ENCODE data around the gene PTTG1IP2.

Gene PTTG1IP2

DNA sequence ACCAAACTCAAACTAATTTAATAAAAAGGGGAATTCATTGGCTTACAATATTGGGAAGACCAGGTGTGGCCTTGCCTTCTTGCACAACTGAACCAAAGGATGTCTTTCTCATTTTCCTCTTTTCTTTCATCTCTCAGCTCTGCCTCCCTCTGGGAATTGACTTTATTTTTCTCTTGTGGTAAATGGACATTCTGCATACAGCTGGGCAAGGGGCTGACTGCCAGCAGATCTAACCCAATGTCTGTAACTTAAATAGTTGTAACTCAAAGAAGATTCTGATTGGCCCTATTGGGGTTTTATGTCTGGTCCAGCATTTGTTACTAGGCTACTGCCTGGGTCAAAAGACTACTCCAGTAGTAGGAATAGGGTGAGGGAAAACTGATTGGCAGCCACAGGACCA lies 15.3 kb downstream of the PTTG1IP2 start:
- DNase-seq: no peak

DNA sequence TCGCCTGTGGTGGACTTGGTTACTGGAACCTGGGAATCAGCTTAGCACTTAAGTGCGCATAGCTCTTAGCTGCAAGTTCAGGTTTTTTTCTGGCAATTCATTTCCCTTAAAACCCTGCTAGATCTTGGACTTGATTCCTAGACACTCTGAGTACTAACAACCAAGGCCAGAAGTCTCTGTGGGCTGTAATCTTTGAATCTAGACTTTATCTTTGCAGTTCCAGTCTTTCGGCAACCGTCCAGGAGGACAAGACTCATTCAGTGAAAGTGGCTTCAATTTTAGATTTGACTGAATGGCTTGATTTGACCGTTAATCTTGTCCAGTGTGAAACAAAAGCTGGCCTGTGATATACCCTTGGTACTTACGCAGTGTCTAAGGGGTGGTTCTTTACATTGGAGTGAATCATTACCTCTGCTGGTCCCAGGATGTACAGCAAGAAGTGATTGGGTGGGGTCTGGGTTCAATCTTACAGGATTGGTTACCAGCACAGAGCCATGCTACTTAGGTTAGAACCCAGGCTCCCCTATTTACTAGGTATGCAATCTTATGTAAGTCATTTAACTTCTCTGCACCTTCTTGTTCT lies 16.4 kb downstream of the PTTG1IP2 start:
- DNase-seq: no peak

DNA sequence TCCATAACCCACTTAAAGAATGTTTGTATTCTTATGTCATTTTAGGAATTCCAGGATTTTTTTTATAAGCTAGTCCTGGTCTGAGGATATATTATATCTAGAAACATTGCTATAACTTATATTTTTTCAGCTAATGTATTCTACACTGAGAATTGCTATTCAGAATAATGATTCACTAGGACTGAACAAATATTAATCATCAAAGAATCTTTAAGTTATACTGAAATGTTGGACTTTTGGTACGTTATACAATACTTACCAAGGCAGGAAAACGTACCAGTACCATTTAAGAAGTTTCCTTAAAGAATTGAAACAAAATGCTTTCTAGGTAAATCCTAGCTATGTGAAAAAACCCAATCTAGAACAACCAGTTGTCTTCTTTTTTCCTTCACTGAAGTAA lies 18.4 kb downstream of the PTTG1IP2 start:
- DNase-seq: no peak

DNA sequence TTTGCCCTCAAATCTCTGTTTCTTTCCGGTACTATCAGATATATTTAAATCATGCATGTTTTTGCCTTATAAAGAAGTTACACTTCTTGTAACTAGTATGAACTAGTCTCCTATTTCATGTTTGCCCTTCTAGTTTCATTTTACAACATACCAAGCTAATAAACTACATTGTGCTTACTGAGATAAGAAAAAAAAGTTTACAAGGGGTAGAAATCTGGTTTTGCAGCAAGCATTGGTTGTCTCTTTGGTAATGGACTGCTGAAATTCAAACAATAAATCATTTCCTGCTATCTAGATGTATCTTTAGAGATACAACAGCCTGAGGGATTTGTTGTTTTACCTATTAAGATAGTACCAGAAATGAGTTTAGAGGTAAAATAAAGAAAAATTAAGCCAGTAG lies 18.8 kb downstream of the PTTG1IP2 start:
- DNase-seq: no peak

DNA sequence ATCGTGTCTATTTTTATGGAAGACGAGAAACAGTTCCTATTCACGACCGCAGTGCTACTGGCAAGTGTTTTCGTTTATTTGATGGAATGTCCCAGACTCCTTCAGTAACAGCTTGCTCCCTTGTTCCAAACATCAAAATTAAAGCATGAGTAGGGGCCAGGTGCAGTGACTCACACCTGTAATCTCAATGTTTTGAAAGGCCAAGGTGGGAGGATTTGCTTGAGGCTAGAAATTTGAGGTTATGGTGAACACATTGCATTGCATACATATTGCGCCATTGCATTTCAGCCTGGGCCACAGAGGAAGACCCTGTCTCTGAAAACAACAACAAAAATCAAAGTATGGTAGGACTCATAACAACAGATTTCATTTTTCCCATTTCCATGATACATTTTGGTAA lies 22.8 kb downstream of the PTTG1IP2 start:
- no peak for DNase-seq

DNA sequence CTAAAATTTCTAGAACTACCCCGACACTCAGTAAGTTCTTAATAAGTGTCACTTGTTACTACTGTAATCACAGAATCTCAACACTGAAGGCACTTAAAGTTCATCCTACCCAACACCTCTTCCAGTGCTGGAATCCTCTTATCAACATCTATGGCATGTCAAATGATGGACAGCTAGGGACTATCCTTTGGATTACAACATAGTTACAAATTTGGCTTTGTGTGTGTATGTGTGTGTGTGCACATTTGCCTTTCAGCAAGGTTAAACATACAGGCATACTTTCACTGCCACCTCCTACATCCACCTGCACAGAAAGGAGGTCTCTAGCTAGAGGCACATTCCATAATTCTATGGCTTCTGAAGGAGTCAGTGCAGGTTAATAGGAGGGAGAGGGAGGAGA lies 25.8 kb downstream of the PTTG1IP2 start:
- no peak for DNase-seq

DNA sequence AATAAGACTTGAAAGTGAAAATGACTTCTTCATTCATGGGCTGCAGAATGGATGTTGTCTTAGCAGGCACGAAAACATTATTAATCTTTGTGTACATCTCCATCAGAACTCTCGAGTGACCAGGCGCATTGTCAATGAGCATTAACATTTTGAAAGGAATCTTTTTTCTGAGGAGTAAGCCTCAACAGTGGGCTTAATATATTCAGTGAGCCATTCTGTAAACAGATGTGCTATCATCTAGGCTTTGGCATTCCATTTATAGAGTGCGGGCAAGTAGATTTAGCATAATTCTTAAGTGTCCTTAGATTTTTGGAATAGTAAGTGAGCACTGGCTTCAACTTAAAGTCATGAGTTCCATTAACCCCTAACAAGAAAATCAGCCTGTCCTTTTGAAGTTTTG lies 33.1 kb downstream of the PTTG1IP2 start:
- DNase-seq: no peak

DNA sequence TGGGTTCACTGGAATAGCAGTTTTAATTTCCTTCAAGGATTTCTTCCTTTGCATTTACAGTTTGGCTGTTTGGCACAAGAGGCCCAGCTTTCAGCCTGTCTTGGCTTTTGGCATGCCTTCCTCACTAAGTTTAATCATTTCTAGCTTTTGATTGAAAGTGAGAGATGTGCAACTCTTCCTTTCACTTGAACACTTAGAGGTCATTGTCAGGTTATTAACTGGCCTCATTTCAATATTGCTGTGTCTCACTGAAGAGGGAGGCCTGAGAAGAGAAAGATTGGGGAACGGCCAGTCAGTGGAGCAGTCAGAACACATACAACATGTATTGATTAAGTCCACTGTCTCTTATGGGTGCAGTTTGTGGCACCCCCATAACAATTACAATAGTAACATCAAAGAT lies 33.9 kb downstream of the PTTG1IP2 start:
- no peak for DNase-seq

DNA sequence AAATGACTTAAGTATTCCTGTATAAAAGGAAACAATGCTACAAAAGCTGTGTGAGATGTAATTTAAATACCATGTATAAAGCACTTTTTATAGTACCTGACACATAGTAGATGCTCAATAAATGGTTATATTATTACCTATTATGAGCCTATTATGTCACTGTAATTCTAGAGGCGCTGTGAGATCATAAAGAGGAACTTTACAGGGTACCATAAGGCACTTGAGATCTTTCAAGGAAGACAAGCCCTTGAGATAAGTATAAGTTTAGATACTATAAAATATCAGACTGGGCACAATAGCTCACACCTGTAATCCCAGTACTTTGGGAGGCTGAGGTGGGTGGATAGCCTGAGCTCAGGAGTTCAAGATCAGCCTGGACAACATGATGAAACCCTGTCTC lies 38.3 kb downstream of the PTTG1IP2 start:
- DNase-seq: no peak

DNA sequence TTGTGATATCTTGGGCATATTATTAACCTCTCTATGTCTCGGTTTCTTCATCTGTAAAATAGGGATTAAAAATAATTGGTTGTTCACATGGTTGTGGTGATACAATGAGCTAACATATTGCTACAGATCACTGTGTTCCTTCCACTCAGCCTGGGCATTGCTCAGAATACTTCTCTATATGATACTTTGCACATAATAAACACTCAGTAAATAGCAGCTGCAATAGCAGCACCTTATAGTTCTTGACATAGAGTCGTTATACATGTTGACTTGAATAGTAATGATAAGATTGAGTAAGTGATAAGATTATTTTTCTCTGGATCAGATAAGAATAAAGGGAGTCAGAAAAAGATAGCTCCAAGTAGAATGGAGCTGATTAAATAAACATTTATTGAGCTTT lies 42.3 kb downstream of the PTTG1IP2 start:
- DNase-seq: no peak

DNA sequence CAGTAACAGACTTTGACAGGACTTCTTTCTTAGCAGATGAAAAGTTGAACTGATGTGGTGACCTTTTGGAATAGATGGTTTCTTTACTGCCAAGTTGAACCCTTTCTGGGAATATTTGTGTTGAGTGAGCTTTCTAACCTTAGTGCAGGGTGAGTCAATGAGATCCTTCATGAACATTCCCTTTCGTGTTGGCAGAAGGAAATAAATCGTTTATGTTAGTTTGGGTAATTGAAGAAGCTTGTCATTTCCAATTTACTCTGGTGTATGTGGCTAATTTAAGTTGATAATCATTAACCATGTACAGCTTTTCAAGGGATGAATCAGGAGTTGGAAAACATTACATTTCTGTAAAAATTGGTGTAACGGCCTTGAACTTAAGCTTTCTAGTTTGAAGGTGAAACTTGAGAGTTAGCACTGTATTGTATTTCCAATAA lies 43.4 kb downstream of the PTTG1IP2 start:
- no peak for DNase-seq

DNA sequence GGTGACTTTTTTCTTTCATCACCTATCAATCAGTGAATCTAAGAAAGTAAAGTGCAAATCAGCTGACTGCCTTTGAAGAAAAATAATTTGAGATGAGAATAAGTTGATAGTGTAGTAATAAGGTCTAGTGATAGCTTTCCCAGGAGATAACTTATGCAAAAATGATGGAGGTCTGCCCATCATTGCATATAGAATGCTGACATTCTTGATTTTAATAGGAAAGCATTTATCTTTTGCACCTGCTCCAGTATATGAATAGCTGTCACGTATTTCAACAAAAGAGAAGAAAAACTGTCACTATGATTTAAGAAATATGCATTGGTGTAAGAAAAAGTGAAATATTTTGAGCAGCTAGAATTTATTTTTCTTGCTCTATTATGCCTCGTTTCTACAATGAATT lies 46.8 kb downstream of the PTTG1IP2 start:
- no peak for DNase-seq

DNA sequence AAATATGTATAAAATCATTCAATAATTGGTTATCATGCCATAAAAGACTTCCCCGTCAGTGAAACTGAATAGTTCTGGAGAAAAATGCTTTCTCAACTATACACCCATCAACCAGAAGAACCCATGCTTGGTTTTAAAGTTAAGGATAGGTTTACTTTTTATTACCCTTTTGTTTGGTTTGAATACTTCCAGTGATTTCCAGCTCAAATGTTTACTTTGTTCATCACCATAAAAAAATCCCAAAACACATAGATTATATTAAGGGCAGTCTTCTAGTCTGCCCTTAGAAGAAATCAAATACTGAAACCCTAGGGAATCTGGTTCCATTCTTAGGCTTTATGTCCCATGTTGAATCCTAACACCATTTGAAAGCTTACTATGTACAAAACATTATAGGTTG lies 49.2 kb downstream of the PTTG1IP2 start:
- DNase-seq: no peak

DNA sequence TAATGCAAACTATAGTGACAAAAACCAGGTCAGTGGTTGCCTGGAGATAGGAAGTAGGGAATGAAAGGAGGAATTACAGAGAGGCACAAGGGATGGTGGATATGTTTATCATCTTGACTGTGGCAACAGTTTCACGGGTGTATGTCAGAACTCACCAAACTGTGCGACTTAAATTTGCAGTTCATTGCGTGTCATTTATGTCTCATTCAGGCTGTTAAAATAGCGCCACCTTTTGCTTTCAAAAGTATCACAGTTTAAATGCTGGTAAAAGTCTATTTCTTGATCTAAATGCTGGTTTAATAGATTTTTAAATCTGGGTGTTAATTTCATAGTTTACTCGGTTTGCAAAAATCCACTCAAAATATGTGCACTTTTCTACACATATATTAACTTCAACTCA lies 51.0 kb downstream of the PTTG1IP2 start:
- DNase-seq: no peak

DNA sequence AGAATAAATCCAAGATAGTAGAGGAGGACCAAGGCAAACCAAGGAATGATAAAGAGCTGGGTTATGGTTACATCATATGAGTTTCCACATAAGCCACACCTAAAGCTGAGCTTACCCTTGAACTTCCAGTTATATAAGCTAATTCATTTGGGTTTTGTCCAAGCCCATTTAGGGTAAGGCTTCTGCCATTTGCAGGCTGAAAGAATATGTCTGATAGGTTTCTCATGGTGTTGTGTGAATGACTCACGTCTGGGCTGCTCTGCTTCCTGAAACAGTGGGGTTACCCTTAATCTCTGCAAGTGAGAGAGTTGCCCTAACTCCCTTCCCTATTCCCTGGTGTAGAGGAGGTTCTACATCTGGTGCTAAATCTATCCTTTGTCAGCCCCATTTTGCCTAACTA lies 60.8 kb downstream of the PTTG1IP2 start:
- no peak for DNase-seq

DNA sequence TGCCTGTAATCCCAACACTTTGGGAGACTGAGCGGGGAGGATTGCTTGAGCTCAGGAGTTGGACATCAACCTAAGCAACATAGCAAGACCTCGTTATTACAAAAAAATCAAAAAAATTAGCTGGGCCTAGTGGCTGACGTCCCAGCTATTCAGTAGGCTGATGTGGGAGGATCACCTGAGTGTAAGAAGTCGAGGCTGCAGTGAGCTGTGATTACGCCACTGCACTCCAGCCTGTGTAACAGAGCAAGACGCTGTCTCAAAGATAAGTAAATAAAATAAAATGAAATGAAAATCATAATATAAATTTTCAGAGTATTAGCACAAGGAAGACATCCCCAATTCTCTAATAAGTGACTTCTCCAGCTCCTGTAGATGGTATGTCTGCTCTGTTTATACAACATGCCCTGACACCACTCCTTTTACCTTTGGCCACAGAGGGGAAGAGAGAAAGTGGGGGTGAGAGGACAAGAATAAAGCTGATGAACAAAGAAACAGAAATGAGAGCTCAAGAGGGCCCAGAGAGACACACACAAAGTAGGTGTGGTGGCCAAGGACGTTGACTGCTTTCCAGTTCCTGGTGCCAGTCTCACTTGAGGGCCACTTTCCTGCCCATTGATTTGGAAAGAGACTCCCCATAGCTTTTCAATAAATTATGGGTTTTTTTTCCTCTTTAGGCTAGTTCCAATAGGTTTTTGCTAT lies 62.9 kb downstream of the PTTG1IP2 start:
- no peak for DNase-seq

DNA sequence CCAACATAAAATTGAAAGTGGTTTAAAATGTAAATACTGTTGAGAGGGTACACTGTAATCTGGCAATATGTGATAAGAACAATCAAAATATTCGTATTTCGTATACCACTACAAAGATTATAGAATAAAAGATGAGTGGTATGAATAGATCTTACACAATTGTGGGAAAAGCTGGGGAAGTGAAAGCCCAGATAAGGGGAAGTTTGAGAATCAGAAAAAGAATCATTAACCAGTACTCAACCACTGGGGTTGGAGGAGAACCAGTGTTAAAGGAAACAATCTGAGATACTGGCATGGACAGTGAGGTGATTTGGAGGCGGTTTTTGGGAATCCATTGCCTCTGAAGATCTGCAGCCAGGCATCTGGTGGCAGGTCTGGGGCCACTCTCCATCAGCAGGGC lies 67.0 kb downstream of the PTTG1IP2 start:
- no peak for DNase-seq

DNA sequence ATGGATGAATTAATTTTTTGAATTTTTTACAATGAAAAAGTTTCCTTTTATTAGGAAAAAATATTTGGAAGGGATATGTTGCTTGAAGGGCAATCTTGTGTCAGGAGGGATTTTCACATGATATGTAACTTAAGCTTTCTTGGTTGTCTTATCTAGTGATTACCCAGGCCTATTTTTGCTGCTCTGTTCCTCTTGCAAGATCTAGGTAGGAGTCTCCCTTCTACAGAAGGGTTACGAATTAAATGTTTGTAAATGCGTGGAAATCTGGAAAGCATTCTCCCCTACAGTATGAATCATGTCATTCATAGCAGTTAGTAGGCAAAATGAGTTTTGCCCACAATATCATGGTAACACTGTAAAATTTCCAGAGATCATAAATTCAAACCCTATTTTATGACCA lies 69.0 kb downstream of the PTTG1IP2 start:
- DNase-seq: no peak

DNA sequence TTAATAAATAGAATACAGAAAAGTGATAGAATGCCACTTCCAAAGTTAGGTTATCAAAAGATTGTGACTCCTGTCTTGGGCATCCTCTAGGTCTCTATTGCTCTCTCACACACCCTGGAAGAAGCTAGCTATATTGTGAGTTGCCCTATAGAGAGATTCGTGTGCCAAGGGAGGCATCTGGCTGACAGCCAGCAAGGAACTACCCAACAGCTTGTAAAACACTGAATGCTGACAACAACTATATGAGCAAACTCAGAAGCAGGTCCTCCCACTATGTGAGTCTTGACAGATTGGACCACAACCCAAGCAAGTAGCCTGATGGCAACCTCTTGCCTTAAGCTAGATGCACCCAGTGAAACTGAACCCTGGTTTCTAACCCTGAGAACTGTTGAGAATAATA lies 71.0 kb downstream of the PTTG1IP2 start:
- no peak for DNase-seq

DNA sequence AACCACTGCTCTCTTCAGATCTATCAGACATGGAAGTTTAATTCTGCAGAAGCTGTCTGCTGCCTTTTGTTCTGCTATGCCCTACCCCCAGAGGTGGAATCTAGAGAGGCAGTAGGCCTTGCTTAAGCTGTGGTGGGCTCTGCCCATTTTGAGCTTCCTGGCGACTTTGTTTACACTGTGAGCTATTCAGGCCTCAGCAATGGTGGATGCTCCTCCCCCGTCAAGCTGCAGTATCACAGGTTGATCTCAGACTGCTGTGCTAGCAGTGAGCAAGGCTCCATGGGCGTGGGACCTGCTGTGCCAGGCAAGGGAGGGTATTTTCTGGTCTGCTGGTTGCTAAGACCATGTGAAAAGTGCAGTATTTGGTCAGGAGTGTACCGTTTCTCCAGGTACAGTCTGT lies 81.6 kb downstream of the PTTG1IP2 start:
- no peak for DNase-seq

DNA sequence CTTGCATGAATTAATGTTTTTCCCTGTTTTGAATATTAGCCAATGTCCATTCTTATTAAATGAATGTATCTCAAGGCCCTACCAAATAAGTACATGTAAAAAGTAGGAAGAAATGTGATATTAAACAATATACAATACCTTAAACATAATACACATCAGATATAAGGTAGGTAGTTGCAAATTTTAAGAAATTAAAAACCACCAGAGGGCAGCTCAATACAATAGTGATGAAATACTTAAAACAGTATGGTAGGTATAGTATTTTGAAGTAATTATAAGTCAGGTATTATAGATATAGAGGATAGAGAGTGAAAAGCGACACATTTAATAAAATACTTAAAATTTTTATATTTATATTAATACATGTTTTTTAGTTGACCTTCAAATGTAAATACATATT lies 83.1 kb downstream of the PTTG1IP2 start:
- no peak for DNase-seq

DNA sequence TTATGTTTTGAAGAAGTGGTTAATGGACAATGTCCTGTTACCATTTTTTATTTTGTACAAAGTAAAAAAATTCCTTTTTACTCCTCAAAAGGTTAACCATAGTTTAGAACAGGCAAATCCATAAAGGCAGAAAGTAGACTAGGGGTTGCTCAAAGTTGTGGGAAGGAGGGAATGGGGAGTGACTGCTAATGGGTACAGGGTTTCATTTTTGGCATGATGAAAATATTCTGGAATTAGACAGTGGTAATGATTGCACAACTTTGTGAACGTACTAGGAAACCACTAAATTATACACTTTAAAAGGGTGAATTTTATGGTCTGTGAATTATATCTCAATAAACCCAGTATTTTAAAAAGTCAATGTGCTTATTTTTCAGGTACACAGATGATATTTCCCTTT lies 91.3 kb downstream of the PTTG1IP2 start:
- no peak for DNase-seq
